HL-60 (cell line): ENCODE measurements around the gene HERPUD2.

Experiments
- DNase-seq, 2 experiments: peaks; one replicate each; pipeline ENCODE4 v3.0.0-alpha.2; 2010 to 2020; ENCODE audit warnings: low read depth in 1 of 2, low spot score in 1 of 2
- H3K27ac ChIP-seq: fragments of 250-450 bp; sonication (Bioruptor Pico); replicated peaks from 2 replicates; pipeline ENCODE4 v1.5.1; 2020; ENCODE audit warnings: mild to moderate bottlenecking, moderate library complexity
- H3K27me3 ChIP-seq: fragments of 250-450 bp; sonication (Bioruptor Pico); 2 replicates; pipeline ENCODE4 v1.5.1; 2021; ENCODE audit warnings: mild to moderate bottlenecking, moderate library complexity; ENCODE audit not compliant: insufficient read depth, poor library complexity, severe bottlenecking
- H3K4me3 ChIP-seq: replicated peaks from 2 replicates; pipeline ENCODE4 v1.5.1; 2011; ENCODE audit warnings: mild to moderate bottlenecking, control low read depth, low read length; ENCODE audit not compliant: insufficient read depth
- CTCF ChIP-seq: IDR thresholded peaks from one replicate; pipeline ENCODE4 v1.5.1; 2011; ENCODE audit warnings: low read length, control low read depth, inconsistent platforms; ENCODE audit not compliant: insufficient read depth
- GABPA ChIP-seq: IDR thresholded peaks from 2 replicates; pipeline ENCODE4 v1.6.1; 2012; ENCODE audit warnings: low read depth
- POLR2AphosphoS5 ChIP-seq: IDR thresholded peaks from 2 replicates; pipeline ENCODE4 v1.6.1; 2012; ENCODE audit warnings: low read depth
- SPI1 ChIP-seq: IDR thresholded peaks from 2 replicates; pipeline ENCODE4 v1.6.1; 2012; ENCODE audit warnings: low read depth, mild to moderate bottlenecking, borderline replicate concordance
- TF ChIP-seq, protein P1 (sequence below): IDR thresholded peaks from 2 replicates; pipeline ENCODE4 v1.6.1; 2012; ENCODE audit warnings: low read depth; ENCODE audit not compliant: insufficient replicate concordance

The HERPUD2 gene

GRCh38 chr7:35720032-35720431 lies 25.1 kb upstream of the HERPUD2 start:
- TF ChIP-seq CTCF, result no peak
- Histone ChIP-seq H3K27ac (no peak overlapping the region), H3K4me3 (no peak overlapping the region), H3K27me3 (no peaks in the 10 kb centered on the region)
- DNase-seq, result no peak

GRCh38 chr7:35718047-35718446 lies 23.1 kb upstream of the HERPUD2 start:
- no peak for TF ChIP-seq POLR2AphosphoS5
- no peak for TF ChIP-seq SPI1
- TF ChIP-seq CTCF, result no peak

GRCh38 chr7:35717516-35717915 lies 22.6 kb upstream of the HERPUD2 start:
- TF ChIP-seq, protein P1, sequence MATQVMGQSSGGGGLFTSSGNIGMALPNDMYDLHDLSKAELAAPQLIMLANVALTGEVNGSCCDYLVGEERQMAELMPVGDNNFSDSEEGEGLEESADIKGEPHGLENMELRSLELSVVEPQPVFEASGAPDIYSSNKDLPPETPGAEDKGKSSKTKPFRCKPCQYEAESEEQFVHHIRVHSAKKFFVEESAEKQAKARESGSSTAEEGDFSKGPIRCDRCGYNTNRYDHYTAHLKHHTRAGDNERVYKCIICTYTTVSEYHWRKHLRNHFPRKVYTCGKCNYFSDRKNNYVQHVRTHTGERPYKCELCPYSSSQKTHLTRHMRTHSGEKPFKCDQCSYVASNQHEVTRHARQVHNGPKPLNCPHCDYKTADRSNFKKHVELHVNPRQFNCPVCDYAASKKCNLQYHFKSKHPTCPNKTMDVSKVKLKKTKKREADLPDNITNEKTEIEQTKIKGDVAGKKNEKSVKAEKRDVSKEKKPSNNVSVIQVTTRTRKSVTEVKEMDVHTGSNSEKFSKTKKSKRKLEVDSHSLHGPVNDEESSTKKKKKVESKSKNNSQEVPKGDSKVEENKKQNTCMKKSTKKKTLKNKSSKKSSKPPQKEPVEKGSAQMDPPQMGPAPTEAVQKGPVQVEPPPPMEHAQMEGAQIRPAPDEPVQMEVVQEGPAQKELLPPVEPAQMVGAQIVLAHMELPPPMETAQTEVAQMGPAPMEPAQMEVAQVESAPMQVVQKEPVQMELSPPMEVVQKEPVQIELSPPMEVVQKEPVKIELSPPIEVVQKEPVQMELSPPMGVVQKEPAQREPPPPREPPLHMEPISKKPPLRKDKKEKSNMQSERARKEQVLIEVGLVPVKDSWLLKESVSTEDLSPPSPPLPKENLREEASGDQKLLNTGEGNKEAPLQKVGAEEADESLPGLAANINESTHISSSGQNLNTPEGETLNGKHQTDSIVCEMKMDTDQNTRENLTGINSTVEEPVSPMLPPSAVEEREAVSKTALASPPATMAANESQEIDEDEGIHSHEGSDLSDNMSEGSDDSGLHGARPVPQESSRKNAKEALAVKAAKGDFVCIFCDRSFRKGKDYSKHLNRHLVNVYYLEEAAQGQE, result no peak
- TF ChIP-seq SPI1, result no peak
- TF ChIP-seq GABPA, result no peak
- TF ChIP-seq CTCF, result no peak
- no peak for TF ChIP-seq POLR2AphosphoS5
- DNase-seq, result no peak
- Histone ChIP-seq H3K4me3 (no peak overlapping the region), H3K27me3 (no peaks in the 10 kb centered on the region), H3K27ac (no peak overlapping the region)

More at GRCh38 chr7:35718047-35718446, 23.1 kb upstream of the HERPUD2 start:
- H3K27me3 ChIP-seq, result no peaks in the 10 kb centered on the region
- no peak overlapping the region for H3K27ac ChIP-seq
- no peak overlapping the region for H3K4me3 ChIP-seq
- no peak for DNase-seq

DNA sequence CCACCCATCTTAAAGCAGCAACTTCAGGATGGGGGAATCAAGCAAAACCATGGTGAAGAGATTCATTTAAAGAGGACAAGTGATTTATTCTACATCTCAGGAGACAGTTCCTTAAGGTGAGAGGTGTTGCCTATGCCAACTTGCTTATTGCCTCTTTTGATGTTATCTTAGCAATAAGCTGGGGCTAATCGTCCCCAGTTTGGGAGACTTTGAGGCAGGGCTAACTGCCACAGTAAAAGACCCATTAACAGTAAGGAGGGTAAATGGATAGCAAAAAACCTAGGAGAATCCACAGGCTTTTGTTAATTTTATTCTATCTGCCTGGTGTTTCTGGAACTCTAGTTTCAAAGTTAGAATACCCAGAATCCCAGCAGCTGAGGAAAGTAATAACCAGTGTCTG lies 22.1 kb upstream of the HERPUD2 start:
- no peaks in the 10 kb centered on the region for H3K27me3 ChIP-seq
- H3K4me3 ChIP-seq, result no peak overlapping the region
- no peak overlapping the region for H3K27ac ChIP-seq
- TF ChIP-seq CTCF (no peak), POLR2AphosphoS5 (no peak), GABPA (no peak), SPI1 (no peak)
- TF ChIP-seq, protein P1, result no peak
- no peak for DNase-seq
